SK-N-SH (cell line): ENCODE results near the gene CYB561. TPM values are rescaled to one million over a fixed set of nuclear protein-coding genes. Genes with fewer than 3 reads are reported as not detected.

Experiments
- CTCF ChIA-PET: fragments of 300-600, 350-600 bp; formaldehyde crosslinking; extraction: SDS; loops from one replicate; lab custom pipeline; 2021; lab: Yijun Ruan, JAX
- POLR2A ChIA-PET: fragments of 350-600 bp; sonication (Branson Sonifier 250); formaldehyde crosslinking; extraction: SDS; loops from one replicate; lab custom pipeline; 2020; ENCODE audit warnings: antibody characterized with exemption, inconsistent platforms; lab: Yijun Ruan, JAX
- DNase-seq: peaks from one replicate; pipeline ENCODE4 v3.0.0; 2012
- H2AFZ ChIP-seq: fragments of 200-600 bp; sonication (generic); 2 replicates; pipeline ENCODE4 v1.8.1; 2016; ENCODE audit warnings: antibody characterized with exemption, mild to moderate bottlenecking, low read depth
- H3F3A ChIP-seq: fragments of 200-600 bp; sonication (generic); replicated peaks from 2 replicates; pipeline ENCODE3; 2016; ENCODE audit warnings: antibody characterized with exemption, mild to moderate bottlenecking; ENCODE audit not compliant: insufficient read depth
- H3K27ac ChIP-seq, 2 experiments: fragments of 200-500 bp in 1 of 2; fragments of 200-600 bp in 1 of 2; sonication (Bioruptor generic) in 1 of 2; sonication (generic), shearing (Covaris generic) in 1 of 2; 2 replicates each; pipeline versions ENCODE4 v1.5.1 to v1.6.1; 2014 to 2016; ENCODE audit warnings: low read depth in 2 of 2, inconsistent platforms in 1 of 2, low read length in 1 of 2, mild to moderate bottlenecking in 1 of 2, mixed read lengths in 1 of 2
- H3K27me3 ChIP-seq: fragments of 200-600 bp; sonication (generic), shearing (Covaris generic); 2 replicates; pipeline ENCODE4 v1.6.1; 2016; ENCODE audit warnings: mixed run types; ENCODE audit not compliant: insufficient read depth
- H3K36me3 ChIP-seq, 2 experiments: fragments of 200-500 bp in 1 of 2; fragments of 200-600 bp in 1 of 2; sonication (Bioruptor generic) in 1 of 2; sonication (generic) in 1 of 2; replicated peaks in 1 of 2; 2 replicates each; pipeline versions ENCODE3 to v1.5.1; 2014 to 2016; ENCODE audit warnings: low read length in 1 of 2, mild to moderate bottlenecking in 1 of 2; ENCODE audit not compliant: insufficient read depth in 2 of 2, control insufficient read depth in 1 of 2
- H3K4me1 ChIP-seq, 2 experiments: fragments of 200-500 bp in 1 of 2; fragments of 200-600 bp in 1 of 2; sonication (Bioruptor generic) in 1 of 2; sonication (generic), shearing (Covaris generic) in 1 of 2; 2 replicates each; pipeline versions ENCODE4 v1.5.1 to v1.6.1; 2014 to 2016; ENCODE audit warnings: low read depth in 1 of 2, low read length in 1 of 2, mixed run types in 1 of 2; ENCODE audit not compliant: insufficient read depth in 2 of 2, control insufficient read depth in 1 of 2
- H3K4me2 ChIP-seq: fragments of 200-600 bp; sonication (generic), shearing (Covaris generic); 2 replicates; pipeline ENCODE4 v1.6.1; 2017; ENCODE audit warnings: mixed run types
- H3K4me3 ChIP-seq, 2 experiments: fragments of 200-500 bp in 1 of 2; fragments of 200-600 bp in 1 of 2; sonication (Bioruptor generic) in 1 of 2; sonication (generic), shearing (Covaris generic) in 1 of 2; 2 replicates each; pipeline versions ENCODE4 v1.5.1 to v1.8.1; 2014 to 2016; ENCODE audit warnings: low read depth in 2 of 2, inconsistent platforms in 1 of 2, low read length in 1 of 2, mild to moderate bottlenecking in 1 of 2, mixed read lengths in 1 of 2, moderate library complexity in 1 of 2
- H3K79me2 ChIP-seq: fragments of 200-600 bp; sonication (generic); 2 replicates; pipeline ENCODE4 v1.8.1; 2017; ENCODE audit warnings: mild to moderate bottlenecking; ENCODE audit not compliant: insufficient read depth
- H3K9ac ChIP-seq: fragments of 200-600 bp; sonication (generic); 2 replicates; pipeline ENCODE4 v1.6.1; 2017; ENCODE audit warnings: mixed run types
- H3K9me2 ChIP-seq: fragments of 200-600 bp; sonication (generic); 2 replicates; pipeline ENCODE4 v1.6.1; 2017; ENCODE audit warnings: mixed run types
- H3K9me3 ChIP-seq: fragments of 200-600 bp; sonication (generic); 2 replicates; pipeline ENCODE4 v1.6.1; 2017; ENCODE audit warnings: mixed run types, mild to moderate bottlenecking, moderate library complexity
- H4K20me1 ChIP-seq: fragments of 200-600 bp; sonication (generic); 2 replicates; pipeline ENCODE4 v1.6.1; 2017; ENCODE audit warnings: mild to moderate bottlenecking, mixed run types; ENCODE audit not compliant: insufficient read depth
- EZH2phosphoT487 ChIP-seq: fragments of 200-600 bp; sonication (generic); IDR thresholded peaks from 2 replicates; pipeline ENCODE4 v1.6.1; 2017; ENCODE audit warnings: low read depth, mixed run types, mild to moderate bottlenecking, antibody characterized with exemption, moderate library complexity, borderline replicate concordance
- FOSL2 ChIP-seq: IDR thresholded peaks from 2 replicates; pipeline ENCODE4 v1.4.0; 2012; ENCODE audit warnings: low read depth, mild to moderate bottlenecking, moderate library complexity, borderline replicate concordance
- FOXJ3 ChIP-seq: sonication (generic); formaldehyde crosslinking; IDR thresholded peaks from 2 replicates; pipeline ENCODE4 v1.5.1; 2020; ENCODE audit warnings: mild to moderate bottlenecking, missing genetic modification reagents
- GABPA ChIP-seq: IDR thresholded peaks from 2 replicates; pipeline ENCODE4 v1.4.0; 2012; ENCODE audit warnings: low read depth, mild to moderate bottlenecking
- GATA2 ChIP-seq: sonication (generic); formaldehyde crosslinking; IDR thresholded peaks from 2 replicates; pipeline ENCODE4 v1.5.0; 2020; ENCODE audit warnings: mild to moderate bottlenecking, missing genetic modification reagents
- MEF2A ChIP-seq: IDR thresholded peaks from 2 replicates; pipeline ENCODE4 v1.4.0; 2012; ENCODE audit warnings: low read depth, borderline replicate concordance
- MXI1 ChIP-seq: IDR thresholded peaks from 2 replicates; pipeline ENCODE4 v1.6.1; 2012; ENCODE audit warnings: mild to moderate bottlenecking, low read depth, low read length, improper control_type of control experiment
- RAD21 ChIP-seq: IDR thresholded peaks from 2 replicates; pipeline ENCODE4 v1.6.1; 2012; ENCODE audit warnings: mild to moderate bottlenecking, low read length
- RCOR1 ChIP-seq: fragments of 150-350 bp; IDR thresholded peaks from 2 replicates; pipeline ENCODE4 v1.6.1; 2017; ENCODE audit warnings: antibody characterized with exemption, low read length
- TAF1 ChIP-seq: IDR thresholded peaks from 2 replicates; pipeline ENCODE4 v1.6.1; 2012; ENCODE audit warnings: low read depth, mild to moderate bottlenecking, low read length, moderate library complexity, borderline replicate concordance
- TCF12 ChIP-seq: IDR thresholded peaks from 2 replicates; pipeline ENCODE4 v1.4.0; 2012
- TEAD4 ChIP-seq: IDR thresholded peaks from 2 replicates; pipeline ENCODE4 v1.4.0; 2012; ENCODE audit warnings: mild to moderate bottlenecking, borderline replicate concordance; ENCODE audit not compliant: insufficient read depth
- USF1 ChIP-seq: IDR thresholded peaks from 2 replicates; pipeline ENCODE4 v1.4.0; 2012; ENCODE audit warnings: low read depth, borderline replicate concordance
- YY1 ChIP-seq: IDR thresholded peaks from 2 replicates; pipeline ENCODE4 v1.4.0; 2012; ENCODE audit warnings: low read depth, mild to moderate bottlenecking
- WGBS: methylation state at CpG from one replicate; pipeline ENCODE4 v1.1.6; 2017; ENCODE audit warnings: low lambda C conversion rate; 5-methylcytosine and 5-hydroxymethylcytosine counted together
- polyA plus RNA-seq, 3 experiments: library from polyadenylated mRNA; depleted of rRNA; stranded (reverse); fragments of >200 nt; gene quantifications; 2 replicates each; pipeline ENCODE4 v1.2.3, GENCODE V29; 2012
- TF ChIP-seq, protein P1 (sequence below): IDR thresholded peaks from 2 replicates; pipeline ENCODE4 v1.4.0; 2012; ENCODE audit warnings: low read depth
- TF ChIP-seq, protein P2 (sequence below): IDR thresholded peaks from 2 replicates; pipeline ENCODE4 v1.4.0; 2012; ENCODE audit warnings: low read depth, borderline replicate concordance

The CYB561 gene
- polyA plus RNA-seq, 1 of the 3 experiments (the other 2 are of a cell fraction) = 28.3 TPM

GRCh38 chr17:63463771-63464170 is 17.7 kb upstream of the CYB561 start:
- H2AFZ ChIP-seq = no peak overlapping the region
- H4K20me1 ChIP-seq = no peaks in the 10 kb centered on the region
- H3K36me3 ChIP-seq = no peaks in the 10 kb centered on the region
- no peaks in the 10 kb centered on the region for H3K9me3 ChIP-seq
- no peak overlapping the region for H3K4me3 ChIP-seq
- H3F3A ChIP-seq = peaks cover 17% of the 10 kb centered on the region
- no peaks in the 10 kb centered on the region for H3K27me3 ChIP-seq
- CTCF ChIA-PET = interaction anchor here (1.3 to 7.1 kb wide), 5 partner anchors 10 to 31 kb away, joined by 3 to 35 read pairs (median 8); partner anchors contain the start of gene ACE
- no peaks in the 10 kb centered on the region for H3K79me2 ChIP-seq
- no peak for TF ChIP-seq EZH2phosphoT487
- no peak for TF ChIP-seq RCOR1
- no peak for TF ChIP-seq TAF1
- TF ChIP-seq RAD21 = no peak
- no peak for TF ChIP-seq MEF2A
- TF ChIP-seq, protein P1, sequence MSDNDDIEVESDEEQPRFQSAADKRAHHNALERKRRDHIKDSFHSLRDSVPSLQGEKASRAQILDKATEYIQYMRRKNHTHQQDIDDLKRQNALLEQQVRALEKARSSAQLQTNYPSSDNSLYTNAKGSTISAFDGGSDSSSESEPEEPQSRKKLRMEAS = no peak
- TF ChIP-seq FOXJ3 (CRISPR knock-in tag) = no peak
- TF ChIP-seq, all 33 proteins: peak for 0
- DNase-seq = no peak
- Histone ChIP-seq H3K4me1 (peaks cover 7 to 11% of the 10 kb centered on the region in 2 experiments), H3K9ac (no peak overlapping the region), H3K4me2 (no peak overlapping the region), H3K27ac (no peak overlapping the region), H3K9me2 (no peaks in the 10 kb centered on the region)
- POLR2A ChIA-PET = no interaction called here
- 92% methylated on average over 3 of the region's 3 CpGs for WGBS

- Histone ChIP-seq H3K9ac (0 out of 2 replicates have a peak overlapping the region, but pooled peaks have one; percentile 71), H3K4me2 (peak overlapping the region; percentile 77), H3F3A (peaks cover 22% of the 10 kb centered on the region), H3K9me2 (no peaks in the 10 kb centered on the region), H3K4me1 (peaks cover 11 to 12% of the 10 kb centered on the region in 2 experiments), H4K20me1 (no peaks in the 10 kb centered on the region), H3K36me3 (no peaks in the 10 kb centered on the region), H2AFZ (no peak overlapping the region), H3K27me3 (no peaks in the 10 kb centered on the region), H3K9me3 (no peaks in the 10 kb centered on the region), H3K27ac (peak overlapping the region in 1 of 2 experiments; percentile 88; a peak in 3 of 4 replicates), H3K4me3 (no peak overlapping the region), H3K79me2 (no peaks in the 10 kb centered on the region)
- no peak for DNase-seq
- POLR2A ChIA-PET = interaction anchor here (0.9 to 2.5 kb wide), 2 partner anchors 10 to 18 kb away, joined by 3 to 8 read pairs; no protein-coding TSS in a partner anchor
- WGBS = 94% methylated on average over 9 of the region's 9 CpGs
- CTCF ChIA-PET = interaction anchor here (0.9 to 5.2 kb wide), 6 partner anchors 9 to 54 kb away, joined by 3 to 30 read pairs (median 4); no protein-coding TSS in a partner anchor
- TF ChIP-seq TEAD4 (no peak), TAF1 (no peak), YY1 (0 out of 2 replicates have a peak, but pooled peaks have one; percentile 22)
These were observed 13.9 kb upstream of the CYB561 start for GRCh38 chr17:63460018-63460417.

- no peaks in the 10 kb centered on the region for H3K36me3 ChIP-seq
- ChIA-PET CTCF (interaction anchor here (0.9 to 5.2 kb wide), 6 partner anchors 12 to 154 kb away, joined by 3 to 30 read pairs (median 4); partner anchors contain the start of gene CYB561), POLR2A (interaction anchor here (0.7 to 2.5 kb wide), 2 partner anchors 16 to 18 kb away, joined by 3 to 8 read pairs; partner anchors contain the start of gene ACE)
- no peak overlapping the region for H3K4me2 ChIP-seq
- no peak overlapping the region for H3K4me3 ChIP-seq
- peaks cover 23% of the 10 kb centered on the region for H3F3A ChIP-seq
- no peak overlapping the region for H3K27ac ChIP-seq
- H3K27me3 ChIP-seq = no peaks in the 10 kb centered on the region
- H3K9ac ChIP-seq = no peak overlapping the region
- H3K79me2 ChIP-seq = no peaks in the 10 kb centered on the region
- no peaks in the 10 kb centered on the region for H3K9me2 ChIP-seq
- DNase-seq = peak; percentile 13
- no peaks in the 10 kb centered on the region for H4K20me1 ChIP-seq
- WGBS = 90% methylated on average over 4 of the region's 4 CpGs
- H3K4me1 ChIP-seq = peaks cover 11 to 26% of the 10 kb centered on the region in 2 experiments
- H2AFZ ChIP-seq = no peak overlapping the region
- TF ChIP-seq GATA2 (CRISPR knock-in tag) = no peak
- no peak for TF ChIP-seq TAF1
- TF ChIP-seq TCF12 = no peak
- no peak for TF ChIP-seq GABPA
- no peak for TF ChIP-seq RAD21
- TF ChIP-seq TEAD4 = no peak
- no peak for TF ChIP-seq MXI1
- no peak for TF ChIP-seq USF1
- TF ChIP-seq, protein P2, sequence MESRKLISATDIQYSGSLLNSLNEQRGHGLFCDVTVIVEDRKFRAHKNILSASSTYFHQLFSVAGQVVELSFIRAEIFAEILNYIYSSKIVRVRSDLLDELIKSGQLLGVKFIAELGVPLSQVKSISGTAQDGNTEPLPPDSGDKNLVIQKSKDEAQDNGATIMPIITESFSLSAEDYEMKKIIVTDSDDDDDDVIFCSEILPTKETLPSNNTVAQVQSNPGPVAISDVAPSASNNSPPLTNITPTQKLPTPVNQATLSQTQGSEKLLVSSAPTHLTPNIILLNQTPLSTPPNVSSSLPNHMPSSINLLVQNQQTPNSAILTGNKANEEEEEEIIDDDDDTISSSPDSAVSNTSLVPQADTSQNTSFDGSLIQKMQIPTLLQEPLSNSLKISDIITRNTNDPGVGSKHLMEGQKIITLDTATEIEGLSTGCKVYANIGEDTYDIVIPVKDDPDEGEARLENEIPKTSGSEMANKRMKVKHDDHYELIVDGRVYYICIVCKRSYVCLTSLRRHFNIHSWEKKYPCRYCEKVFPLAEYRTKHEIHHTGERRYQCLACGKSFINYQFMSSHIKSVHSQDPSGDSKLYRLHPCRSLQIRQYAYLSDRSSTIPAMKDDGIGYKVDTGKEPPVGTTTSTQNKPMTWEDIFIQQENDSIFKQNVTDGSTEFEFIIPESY = no peak
- TF ChIP-seq YY1 = no peak
- TF ChIP-seq FOSL2 = no peak
- TF ChIP-seq RCOR1 = no peak
- H3K9me3 ChIP-seq = no peaks in the 10 kb centered on the region
These were observed 12.4 kb upstream of the CYB561 start for GRCh38 chr17:63458478-63458877.
